Body of pancreas (tissue), 4 donors: ENCODE data around the gene QPRT. TPM values are rescaled to one million over a fixed set of nuclear protein-coding genes. Genes with fewer than 3 reads are reported as not detected.

Source experiments
- ATAC-seq: fragments of 150-250 bp; one replicate; pipeline ENCODE4 v1.9.1; 2016
- DNase-seq, 4 donors: peaks; one replicate each; pipeline ENCODE4 v3.0.0-alpha.2; 2019
- H3K27ac ChIP-seq, 4 donors: fragments of 200-600 bp; sonication (generic); 1 replicate in 3 of 4; 2 replicates in 1 of 4; pipeline versions ENCODE4 v1.5.1 to v1.6.1; 2016 to 2019; ENCODE audit warnings: mild to moderate bottlenecking in 1 of 4, mixed read lengths in 1 of 4, moderate library complexity in 1 of 4
- H3K27me3 ChIP-seq, 2 donors: fragments of 200-600 bp; sonication (generic); one replicate each; pipeline ENCODE4 v1.6.0; 2016; ENCODE audit warnings: mild to moderate bottlenecking in 1 of 2
- H3K36me3 ChIP-seq, 2 donors: fragments of 200-600 bp; sonication (generic); replicated peaks in 1 of 2; 2 replicates each; pipeline ENCODE4 v1.5.1; 2016; ENCODE audit warnings: low read depth in 2 of 2; ENCODE audit not compliant: insufficient read depth in 1 of 2
- H3K4me1 ChIP-seq: fragments of 200-600 bp; sonication (generic); one replicate; pipeline ENCODE4 v1.6.0; 2016
- H3K4me3 ChIP-seq, 2 donors: fragments of 200-600 bp; sonication (generic); 1 replicate in 1 of 2; 2 replicates in 1 of 2; pipeline ENCODE4 v1.5.1; 2016 to 2019
- H3K9me3 ChIP-seq, 3 donors: fragments of 200-600 bp; sonication (generic); 1 replicate in 2 of 3; 2 replicates in 1 of 3; pipeline ENCODE4 v1.5.1; 2016
- CTCF ChIP-seq, 7 experiments: fragments of 450-650 bp in 4 of 7; fragments of 200-600 bp in 3 of 7; sonication (generic) in 3 of 7; IDR thresholded peaks; one replicate each; pipeline ENCODE4 v1.5.1; 2016 to 2019; ENCODE audit warnings: antibody characterized with exemption in 7 of 7
- POLR2A ChIP-seq, 3 donors: fragments of 450-650 bp; IDR thresholded peaks; one replicate each; pipeline ENCODE4 v1.6.1; 2016; ENCODE audit warnings: antibody characterized with exemption in 3 of 3, mild to moderate bottlenecking in 2 of 3
- WGBS, 2 donors: methylation state at CpG; one replicate each; pipeline ENCODE4 v1.1.5; 2017; 5-methylcytosine and 5-hydroxymethylcytosine counted together
- intact Hi-C: fragments of 100-400 bp; cut with DNase I; formaldehyde crosslinking; loops from one replicate; pipeline ENCODE4 v1.15.1; 2023
- total RNA-seq, 2 donors: library from RNA; depleted of rRNA; stranded (reverse); fragments of >200 nt; gene quantifications; one replicate each; pipeline ENCODE4 v1.1.0, GENCODE V29; 2016

Gene QPRT
- total RNA-seq, 2 donors from 2014 or later: 28.0 to 30.3 TPM

- Histone ChIP-seq H3K4me1 (no peaks in the 10 kb centered on the region), H3K27me3 (no peaks in the 10 kb centered on the region), H3K36me3 (no peaks in the 10 kb centered on the region), H3K27ac (no peak overlapping the region), H3K4me3 (no peak overlapping the region), H3K9me3 (no peaks in the 10 kb centered on the region)
- 81 to 82% methylated on average over 5 of the region's 5 CpGs for WGBS, 2 donors
- intact Hi-C loops: no loop called here
- TF ChIP-seq CTCF (IDR thresholded peaks at IDR 0.05): no peak
- no peak for TF ChIP-seq POLR2A (IDR thresholded peaks at IDR 0.05)
- ATAC-seq: no peak
- no peak for DNase-seq
Observed at GRCh38 chr16:29743475-29743826, 64.5 kb downstream of the QPRT start.

GRCh38 chr16:29743827-29744531 is 65.0 kb downstream of the QPRT start:
- H3K9me3 ChIP-seq: no peaks in the 10 kb centered on the region
- H3K4me3 ChIP-seq: no peak overlapping the region
- intact Hi-C loops: no loop called here
- TF ChIP-seq POLR2A (IDR thresholded peaks at IDR 0.05) (no peak), CTCF (IDR thresholded peaks at IDR 0.05) (no peak)
- ATAC-seq: peak; percentile 27
- DNase-seq: no peak
- H3K27me3 ChIP-seq: no peaks in the 10 kb centered on the region
- H3K36me3 ChIP-seq: no peaks in the 10 kb centered on the region
- H3K4me1 ChIP-seq: no peaks in the 10 kb centered on the region
- WGBS, 2 donors: 84 to 89% methylated on average over 7 to 20 of the region's 21 CpGs
- no peak overlapping the region for H3K27ac ChIP-seq

- intact Hi-C loops: no loop called here
- ATAC-seq (no peak), DNase-seq (no peak)
- no peak for TF ChIP-seq CTCF (IDR thresholded peaks at IDR 0.05)
- no peak for TF ChIP-seq POLR2A (IDR thresholded peaks at IDR 0.05)
- Histone ChIP-seq H3K27ac (no peak overlapping the region), H3K36me3 (no peaks in the 10 kb centered on the region), H3K27me3 (no peaks in the 10 kb centered on the region), H3K9me3 (no peaks in the 10 kb centered on the region), H3K4me3 (no peak overlapping the region), H3K4me1 (no peaks in the 10 kb centered on the region)
- 75 to 84% methylated on average over 7 to 18 of the region's 20 CpGs for WGBS, 2 donors
Observed at GRCh38 chr16:29744541-29745101, 65.6 kb downstream of the QPRT start.

- no peak for ATAC-seq
- H3K4me3 ChIP-seq: no peak overlapping the region
- intact Hi-C loops: no loop called here
- no peaks in the 10 kb centered on the region for H3K4me1 ChIP-seq
- no peak overlapping the region for H3K27ac ChIP-seq
- no peak for DNase-seq
- no peaks in the 10 kb centered on the region for H3K27me3 ChIP-seq
- WGBS, 2 donors: 67 to 81% methylated on average over 12 to 14 of the region's 16 CpGs
- no peaks in the 10 kb centered on the region for H3K36me3 ChIP-seq
- H3K9me3 ChIP-seq: no peaks in the 10 kb centered on the region
- TF ChIP-seq POLR2A (IDR thresholded peaks at IDR 0.05): no peak
- no peak for TF ChIP-seq CTCF (IDR thresholded peaks at IDR 0.05)
Observed at GRCh38 chr16:29745121-29745852, 66.3 kb downstream of the QPRT start.
